ENCODE results near the gene LLGL2.

GRCh38 chr17:75486951-75487350 is 38.5 kb upstream of the LLGL2 start:
- TF ChIP-seq CTCF (IDR thresholded peaks at IDR 0.05; ENCODE audit: insufficient read depth, low read depth, low read length) (no peak), EZH2 (IDR thresholded peaks at IDR 0.05; ENCODE audit: insufficient read depth, low read length) (no peak)

All from astrocyte (in vitro differentiated cells and primary cell).